GM08714 (cell line): Measurements from ENCODE around the gene APP.

ENCODE experiments used
- H3K4me3 ChIP-seq: fragments of 200-500 bp; sonication (Bioruptor generic); 2 replicates; pipeline ENCODE4 v1.5.1; 2014; ENCODE audit warnings: mild to moderate bottlenecking, low read length, inconsistent platforms
- ZNF274 ChIP-seq: IDR thresholded peaks from 2 replicates; pipeline ENCODE4 v1.6.1; 2012; ENCODE audit warnings: mild to moderate bottlenecking, low read depth, low read length

Gene APP

GRCh38 chr21:25987531-25987930 is 183.0 kb downstream of the APP start:
- H3K4me3 ChIP-seq: no peak overlapping the region
- no peak for TF ChIP-seq ZNF274

- TF ChIP-seq ZNF274: no peak
- H3K4me3 ChIP-seq: no peak overlapping the region
Measured at GRCh38 chr21:25986928-25987327, 183.6 kb downstream of the APP start.

GRCh38 chr21:25985990-25986389 is 184.6 kb downstream of the APP start:
- H3K4me3 ChIP-seq: no peak overlapping the region
- no peak for TF ChIP-seq ZNF274

- no peak overlapping the region for H3K4me3 ChIP-seq
- no peak for TF ChIP-seq ZNF274
Measured at GRCh38 chr21:25984538-25984937, 186.0 kb downstream of the APP start.

- H3K4me3 ChIP-seq: no peak overlapping the region
- TF ChIP-seq ZNF274: no peak
Measured at GRCh38 chr21:25983745-25984144, 186.8 kb downstream of the APP start.

- no peak for TF ChIP-seq ZNF274
Measured at GRCh38 chr21:25980710-25981109, 189.9 kb downstream of the APP start.

GRCh38 chr21:25979845-25980616 is 190.5 kb downstream of the APP start:
- no peak overlapping the region for H3K4me3 ChIP-seq
- TF ChIP-seq ZNF274: no peak

More at GRCh38 chr21:25980710-25981109, 189.9 kb downstream of the APP start:
- H3K4me3 ChIP-seq: no peak overlapping the region

- no peak for TF ChIP-seq ZNF274
Measured at GRCh38 chr21:25977068-25977611, 193.4 kb downstream of the APP start.

GRCh38 chr21:25974964-25975363 is 195.6 kb downstream of the APP start:
- no peak overlapping the region for H3K4me3 ChIP-seq
- TF ChIP-seq ZNF274: no peak

More at GRCh38 chr21:25977068-25977611, 193.4 kb downstream of the APP start:
- H3K4me3 ChIP-seq: no peak overlapping the region

- TF ChIP-seq ZNF274: no peak
- no peak overlapping the region for H3K4me3 ChIP-seq
Measured at GRCh38 chr21:25970254-25970930, 200.2 kb downstream of the APP start.

GRCh38 chr21:25967901-25968438 is 202.6 kb downstream of the APP start:
- no peak overlapping the region for H3K4me3 ChIP-seq
- TF ChIP-seq ZNF274: no peak

GRCh38 chr21:25967181-25967900 is 203.2 kb downstream of the APP start:
- no peak overlapping the region for H3K4me3 ChIP-seq

GRCh38 chr21:25965951-25966707 is 204.4 kb downstream of the APP start:
- no peak for TF ChIP-seq ZNF274

More at GRCh38 chr21:25967181-25967900, 203.2 kb downstream of the APP start:
- TF ChIP-seq ZNF274: no peak

GRCh38 chr21:25964926-25965325 is 205.6 kb downstream of the APP start:
- no peak for TF ChIP-seq ZNF274
- no peak overlapping the region for H3K4me3 ChIP-seq

More at GRCh38 chr21:25965951-25966707, 204.4 kb downstream of the APP start:
- H3K4me3 ChIP-seq: no peak overlapping the region
